Bronchial epithelial cell (primary cell): ENCODE data around the gene ELAVL4. TPM values are rescaled to one million over a fixed set of nuclear protein-coding genes. Genes with fewer than 3 reads are reported as not detected.

Experiments
- DNase-seq: peaks from one replicate; pipeline ENCODE4 v3.0.0-alpha.2; 2010; ENCODE audit warnings: low read depth
- FAIRE-seq: peaks from 2 replicates; lab custom pipeline; 2011; peaks lifted over from hg19 to GRCh38; lab: Jason Lieb, UNC
- H3K27me3 ChIP-seq: 2 replicates; pipeline ENCODE4 v1.5.1; 2011; ENCODE audit warnings: low read length; ENCODE audit not compliant: control insufficient read depth, insufficient read depth
- H3K36me3 ChIP-seq: 2 replicates; pipeline ENCODE4 v1.5.1; 2011; ENCODE audit warnings: low read length; ENCODE audit not compliant: control insufficient read depth, insufficient read depth
- H3K4me3 ChIP-seq: 2 replicates; pipeline ENCODE4 v1.5.1; 2011; ENCODE audit warnings: mild to moderate bottlenecking, low read depth, low read length, control low read depth
- CTCF ChIP-seq: IDR thresholded peaks from 2 replicates; pipeline ENCODE4 v1.5.1; 2011; ENCODE audit warnings: mild to moderate bottlenecking, moderate library complexity, low read length, control low read depth, inconsistent platforms; ENCODE audit not compliant: insufficient read depth, severe bottlenecking
- total RNA-seq: library from RNA; depleted of rRNA; stranded (reverse); fragments of >200 nt; gene quantifications from 2 replicates; pipeline ENCODE4 v1.2.1, GENCODE V29; 2014

The ELAVL4 gene
- total RNA-seq, 1 donor from 2014 or later: not detected

- H3K27me3 ChIP-seq: no peaks in the 10 kb centered on the region
These were observed 87.4 kb downstream of the ELAVL4 start for GRCh38 chr1:50196081-50196480.

GRCh38 chr1:50197216-50197615 lies 88.5 kb downstream of the ELAVL4 start:
- Histone ChIP-seq H3K36me3 (no peaks in the 10 kb centered on the region), H3K27me3 (no peaks in the 10 kb centered on the region), H3K4me3 (no peak overlapping the region)
- DNase-seq: no peak
- no peak for TF ChIP-seq CTCF
- no peak for FAIRE-seq

More at GRCh38 chr1:50196081-50196480, 87.4 kb downstream of the ELAVL4 start:
- no peak for TF ChIP-seq CTCF
- FAIRE-seq (no peak), DNase-seq (no peak)
- Histone ChIP-seq H3K4me3 (no peak overlapping the region), H3K36me3 (no peaks in the 10 kb centered on the region)

GRCh38 chr1:50208315-50208714 lies 99.6 kb downstream of the ELAVL4 start:
- DNase-seq: no peak
- FAIRE-seq: no peak

GRCh38 chr1:50208756-50209155 lies 100.0 kb downstream of the ELAVL4 start:
- no peak for TF ChIP-seq CTCF
- Histone ChIP-seq H3K4me3 (no peak overlapping the region), H3K36me3 (no peaks in the 10 kb centered on the region), H3K27me3 (no peaks in the 10 kb centered on the region)
- DNase-seq (no peak), FAIRE-seq (no peak)

More at GRCh38 chr1:50208315-50208714, 99.6 kb downstream of the ELAVL4 start:
- no peaks in the 10 kb centered on the region for H3K36me3 ChIP-seq
- TF ChIP-seq CTCF: no peak
- H3K27me3 ChIP-seq: no peaks in the 10 kb centered on the region
- no peak overlapping the region for H3K4me3 ChIP-seq

GRCh38 chr1:50209749-50210148 lies 101.0 kb downstream of the ELAVL4 start:
- H3K27me3 ChIP-seq: no peaks in the 10 kb centered on the region
- no peak for TF ChIP-seq CTCF
- DNase-seq: no peak
- no peak for FAIRE-seq
- H3K36me3 ChIP-seq: no peaks in the 10 kb centered on the region
- no peak overlapping the region for H3K4me3 ChIP-seq

- FAIRE-seq (no peak), DNase-seq (no peak)
- TF ChIP-seq CTCF: no peak
- Histone ChIP-seq H3K4me3 (no peak overlapping the region), H3K27me3 (no peaks in the 10 kb centered on the region), H3K36me3 (no peaks in the 10 kb centered on the region)
These were observed 104.8 kb downstream of the ELAVL4 start for GRCh38 chr1:50213505-50213904.
